Tibial nerve (tissue), 4 donors: ENCODE results near the gene BAG1. TPM values are rescaled to one million over a fixed set of nuclear protein-coding genes. Genes with fewer than 3 reads are reported as not detected.

Experiments
- DNase-seq, 2 donors: peaks; one replicate each; pipeline ENCODE4 v3.0.0-alpha.2; 2019; ENCODE audit warnings: low spot score in 2 of 2
- H3K27ac ChIP-seq, 4 donors: fragments of 200-600 bp; sonication (generic) in 3 of 4; one replicate each; pipeline ENCODE4 v1.5.1; 2017 to 2019; ENCODE audit warnings: mild to moderate bottlenecking in 1 of 4
- H3K27me3 ChIP-seq, 2 donors: fragments of 200-600 bp; sonication (generic) in 1 of 2; one replicate each; pipeline versions ENCODE4 v1.5.1 to v1.6.0; 2017 to 2019
- H3K36me3 ChIP-seq, 3 donors: fragments of 200-600 bp; sonication (generic); one replicate each; pipeline ENCODE4 v1.5.1; 2018 to 2019
- H3K4me1 ChIP-seq, 4 donors: fragments of 200-600 bp; sonication (generic) in 3 of 4; one replicate each; pipeline ENCODE4 v1.5.1; 2017 to 2019
- H3K4me3 ChIP-seq, 4 donors: fragments of 200-600 bp; sonication (generic) in 3 of 4; one replicate each; pipeline ENCODE4 v1.5.1; 2017 to 2019; ENCODE audit warnings: mild to moderate bottlenecking in 1 of 4, moderate library complexity in 1 of 4
- H3K9me3 ChIP-seq, 4 donors: fragments of 200-600 bp; sonication (generic) in 3 of 4; one replicate each; pipeline ENCODE4 v1.5.1; 2017 to 2019
- CTCF ChIP-seq, 5 experiments: fragments of 200-600 bp in 3 of 5; fragments of 450-650 bp in 2 of 5; sonication (generic) in 3 of 5; IDR thresholded peaks; one replicate each; pipeline ENCODE4 v1.5.1; 2016 to 2019; ENCODE audit warnings: antibody characterized with exemption in 5 of 5, mild to moderate bottlenecking in 3 of 5, moderate library complexity in 2 of 5
- EP300 ChIP-seq, 2 donors: sonication (generic); formaldehyde crosslinking; IDR thresholded peaks; one replicate each; pipeline ENCODE4 v1.6.1; 2017; ENCODE audit warnings: antibody characterized with exemption in 2 of 2, mild to moderate bottlenecking in 1 of 2
- POLR2A ChIP-seq, 2 donors: fragments of 450-650 bp; IDR thresholded peaks; one replicate each; pipeline ENCODE4 v1.6.1; 2017; ENCODE audit warnings: antibody characterized with exemption in 2 of 2, mild to moderate bottlenecking in 2 of 2, moderate library complexity in 2 of 2
- WGBS, 2 donors: methylation state at CpG; one replicate each; pipeline ENCODE4 v1.1.5; 2018; 5-methylcytosine and 5-hydroxymethylcytosine counted together
- total RNA-seq, 4 donors: library from RNA; depleted of rRNA; stranded (reverse); fragments of >200 nt; gene quantifications; one replicate each; pipeline ENCODE4 v1.1.0, GENCODE V29; 2016

The BAG1 gene
- total RNA-seq, 4 donors from 2014 or later = 108 to 134 (median 123) TPM

DNA sequence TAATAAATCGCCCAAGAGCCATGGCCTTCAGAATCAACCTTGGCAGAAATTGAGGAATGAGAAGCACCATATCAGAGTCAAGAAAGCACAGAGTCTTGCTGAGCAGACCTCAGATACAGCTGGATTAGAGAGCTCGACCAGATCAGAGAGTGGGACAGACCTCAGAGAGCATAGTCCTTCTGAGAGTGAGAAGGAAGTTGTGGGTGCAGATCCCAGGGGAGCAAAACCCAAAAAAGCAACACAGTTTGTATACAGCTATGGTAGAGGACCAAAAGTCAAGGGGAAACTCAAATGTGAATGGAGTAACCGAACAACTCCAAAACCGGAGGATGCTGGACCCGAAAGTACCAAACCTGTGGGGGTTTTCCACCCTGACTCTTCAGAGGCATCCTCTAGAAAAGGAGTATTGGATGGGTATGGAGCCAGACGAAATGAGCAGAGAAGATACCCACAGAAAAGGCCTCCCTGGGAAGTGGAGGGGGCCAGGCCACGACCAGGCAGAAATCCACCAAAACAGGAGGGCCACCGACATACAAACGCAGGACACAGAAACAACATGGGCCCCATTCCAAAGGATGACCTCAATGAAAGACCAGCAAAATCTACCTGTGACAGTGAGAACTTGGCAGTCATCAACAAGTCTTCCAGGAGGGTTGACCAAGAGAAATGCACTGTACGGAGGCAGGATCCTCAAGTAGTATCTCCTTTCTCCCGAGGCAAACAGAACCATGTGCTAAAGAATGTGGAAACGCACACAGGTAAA is 30.3 kb upstream of the BAG1 start:
- H3K27ac ChIP-seq = no peak overlapping the region
- no peaks in the 10 kb centered on the region for H3K27me3 ChIP-seq
- peaks cover 0 to 88% (median 41%) of the 10 kb centered on the region in 4 donors for H3K4me1 ChIP-seq
- H3K9me3 ChIP-seq = no peaks in the 10 kb centered on the region
- no peak for DNase-seq
- H3K36me3 ChIP-seq = peaks cover 2 to 61% (median 3%) of the 10 kb centered on the region in 3 donors
- TF ChIP-seq CTCF (IDR thresholded peaks at IDR 0.05) (no peak), EP300 (IDR thresholded peaks at IDR 0.05) (no peak), POLR2A (IDR thresholded peaks at IDR 0.05) (no peak)
- H3K4me3 ChIP-seq = no peak overlapping the region
- 89 to 91% methylated on average over 12 of the region's 12 CpGs for WGBS, 2 donors

- H3K36me3 ChIP-seq = peaks cover 0 to 50% (median 2%) of the 10 kb centered on the region in 3 donors
- H3K9me3 ChIP-seq = no peaks in the 10 kb centered on the region
- no peaks in the 10 kb centered on the region for H3K27me3 ChIP-seq
- TF ChIP-seq EP300 (IDR thresholded peaks at IDR 0.05) = no peak
- TF ChIP-seq POLR2A (IDR thresholded peaks at IDR 0.05) = no peak
- TF ChIP-seq CTCF (IDR thresholded peaks at IDR 0.05) = no peak
- H3K4me3 ChIP-seq = no peak overlapping the region
- DNase-seq = no peak
- WGBS, 2 donors = 85 to 91% methylated on average over 2 of the region's 2 CpGs
- H3K4me1 ChIP-seq = peaks cover 0 to 85% (median 45%) of the 10 kb centered on the region in 4 donors
- no peak overlapping the region for H3K27ac ChIP-seq
Observed at GRCh38 chr9:33293782-33294181, 29.3 kb upstream of the BAG1 start.

GRCh38 chr9:33291901-33292300 is 27.4 kb upstream of the BAG1 start:
- H3K27ac ChIP-seq = peak overlapping the region in 3 of 4 donors; percentile 99
- no peaks in the 10 kb centered on the region for H3K9me3 ChIP-seq
- no peaks in the 10 kb centered on the region for H3K27me3 ChIP-seq
- no peak for DNase-seq
- H3K4me3 ChIP-seq = no peak overlapping the region
- H3K36me3 ChIP-seq = peaks cover 0 to 32% (median 2%) of the 10 kb centered on the region in 3 donors
- TF ChIP-seq POLR2A (IDR thresholded peaks at IDR 0.05) = no peak
- WGBS, 2 donors = 84 to 89% methylated on average over 5 of the region's 5 CpGs
- H3K4me1 ChIP-seq = peaks cover 0 to 78% (median 33%) of the 10 kb centered on the region in 4 donors

- no peak for DNase-seq
- peaks cover 0 to 76% (median 29%) of the 10 kb centered on the region in 4 donors for H3K4me1 ChIP-seq
- TF ChIP-seq CTCF (IDR thresholded peaks at IDR 0.05) (no peak), EP300 (IDR thresholded peaks at IDR 0.05) (no peak), POLR2A (IDR thresholded peaks at IDR 0.05) (no peak)
- peak overlapping the region; percentile 97 to 99 (median 99) for H3K27ac ChIP-seq
- WGBS, 2 donors = 11 to 15% methylated on average over 5 to 7 of the region's 7 CpGs
- H3K36me3 ChIP-seq = peaks cover 0 to 25% (median 0%) of the 10 kb centered on the region in 3 donors
- H3K4me3 ChIP-seq = peak overlapping the region; percentile 71 to 98 (median 94)
- no peaks in the 10 kb centered on the region for H3K9me3 ChIP-seq
- H3K27me3 ChIP-seq = no peaks in the 10 kb centered on the region
Observed at GRCh38 chr9:33291031-33291397, 26.5 kb upstream of the BAG1 start.

- Histone ChIP-seq H3K27me3 (no peaks in the 10 kb centered on the region), H3K9me3 (no peaks in the 10 kb centered on the region), H3K4me3 (peak within 1 kb of the TSS; percentile 71 to 98 (median 94)), H3K27ac (peak within 1 kb of the TSS; percentile 97 to 99 (median 99)), H3K4me1 (peaks cover 0 to 71% (median 29%) of the 10 kb centered on the region in 4 donors), H3K36me3 (peaks cover 0 to 25% (median 0%) of the 10 kb centered on the region in 3 donors)
- TF ChIP-seq EP300 (IDR thresholded peaks at IDR 0.05) (peak; percentile 99 to 100), POLR2A (IDR thresholded peaks at IDR 0.05) (peak; percentile 78 to 96), CTCF (IDR thresholded peaks at IDR 0.05) (peak in 1 of 5 experiments; percentile 57)
- peak; percentile 98 for DNase-seq
- 0 to 1% methylated on average over 33 to 63 of the region's 63 CpGs for WGBS, 2 donors
Observed at GRCh38 chr9:33290247-33291030, 25.9 kb upstream of the BAG1 start, which contains the start of gene NFX1. Gene NFX1 (plus strand): TSS chr9:33290516. CDS start chr9:33290573, 57 bp downstream.
